Measurements from ENCODE around the gene TM4SF5.

- TF ChIP-seq POLR2AphosphoS5 (IDR thresholded peaks at IDR 0.05; ENCODE audit: low read depth), result no peak
- no peak for TF ChIP-seq REST (IDR thresholded peaks at IDR 0.05; ENCODE audit: insufficient replicate concordance, low read depth)
- no peak for TF ChIP-seq CTCF (IDR thresholded peaks at IDR 0.05; ENCODE audit: insufficient read depth, low read length)
- no peak for TF ChIP-seq GABPA (IDR thresholded peaks at IDR 0.05; ENCODE audit: low read depth)
These were observed 18.3 kb upstream of the TM4SF5 start for GRCh38 chr17:4753392-4753791.

All from HL-60 (cell line).